ENCODE results near the gene ZC3H10. TPM values are rescaled to one million over a fixed set of nuclear protein-coding genes. Genes with fewer than 3 reads are reported as not detected.

The ZC3H10 gene
- total RNA-seq, 1 experiment from 2014 or later: 8.7 TPM

DNA sequence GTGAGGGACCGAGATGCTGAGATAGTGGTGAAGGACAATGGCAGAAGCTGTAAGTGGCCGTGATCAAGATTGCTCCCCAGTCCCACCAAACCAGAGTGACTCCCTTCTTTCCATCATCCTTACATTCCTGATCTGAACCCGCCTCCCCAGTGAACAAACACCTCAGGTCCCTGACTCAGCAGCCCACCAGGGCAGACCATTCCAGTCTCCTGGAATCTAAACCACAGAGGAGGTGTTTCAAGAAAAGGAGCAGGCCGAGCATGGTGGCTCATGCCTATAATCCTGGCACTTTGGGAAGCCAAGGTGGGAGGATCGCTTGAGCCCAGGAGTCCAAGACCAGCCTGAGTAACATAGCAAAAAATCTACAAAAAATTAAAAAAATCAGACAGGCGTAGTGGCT, 31.5 kb upstream of the ZC3H10 start:
- H3K36me3 ChIP-seq (ENCODE audit: control insufficient read depth in 1 of 2, insufficient read depth in 2 of 2, low read length in 2 of 2): peaks cover 10 to 22% of the 10 kb centered on the region in 2 experiments; a peak in 2 of 4 replicates
- ChIA-PET RAD21 (ENCODE audit: low non-redundant PET in 1 of 2, low total read pairs in 2 of 2, uncharacterized antibody in 2 of 2, unreplicated experiment in 2 of 2) (no interaction called here), POLR2A (interaction anchor here (1.3 kb wide), 1 partner anchor 18 kb away, joined by 6 read pairs; the partner anchor contains the start of gene PA2G4), CTCF (interaction anchor here (1.4 kb wide), 1 partner anchor 89 kb away, joined by 3 read pairs; the partner anchor contains the start of gene SUOX)
- no peak for DNase-seq (ENCODE audit: low read depth, low spot score)
- intact Hi-C loops (cut with micrococcal nuclease): no loop called here
- H2AFZ ChIP-seq (ENCODE audit: low read depth, low read length, poor library complexity, severe bottlenecking): no peak overlapping the region
- H3K27ac ChIP-seq (ENCODE audit: low read depth, low read length): no peak overlapping the region
- no peaks in the 10 kb centered on the region for H3K9me3 ChIP-seq (ENCODE audit: control insufficient read depth in 1 of 2, insufficient read depth in 1 of 2, low read depth in 1 of 2, low read length in 2 of 2)
- H4K20me1 ChIP-seq (ENCODE audit: insufficient read depth): no peaks in the 10 kb centered on the region
- peaks cover 2% of the 10 kb centered on the region; the same call in 1 of the 2 replicates for H3K79me2 ChIP-seq (ENCODE audit: insufficient read depth, low read length)
- peaks cover 8 to 16% of the 10 kb centered on the region in 2 experiments; a peak in 3 of 4 replicates for H3K4me1 ChIP-seq (ENCODE audit: control insufficient read depth in 1 of 2, insufficient read depth in 2 of 2, low read length in 2 of 2)
- TF ChIP-seq ZFX (IDR thresholded peaks at IDR 0.05): no peak
- no peak for TF ChIP-seq SRF (IDR thresholded peaks at IDR 0.05; ENCODE audit: low read depth)
- no peak for TF ChIP-seq CBX3 (IDR thresholded peaks at IDR 0.05; ENCODE audit: low read depth)
- no peak for TF ChIP-seq TCF7L2 (IDR thresholded peaks at IDR 0.05; ENCODE audit: borderline replicate concordance, extremely low read depth, insufficient read depth, insufficient read length)
- no peak for TF ChIP-seq SP1 (IDR thresholded peaks at IDR 0.05; ENCODE audit: low read depth)
- TF ChIP-seq, protein P1, sequence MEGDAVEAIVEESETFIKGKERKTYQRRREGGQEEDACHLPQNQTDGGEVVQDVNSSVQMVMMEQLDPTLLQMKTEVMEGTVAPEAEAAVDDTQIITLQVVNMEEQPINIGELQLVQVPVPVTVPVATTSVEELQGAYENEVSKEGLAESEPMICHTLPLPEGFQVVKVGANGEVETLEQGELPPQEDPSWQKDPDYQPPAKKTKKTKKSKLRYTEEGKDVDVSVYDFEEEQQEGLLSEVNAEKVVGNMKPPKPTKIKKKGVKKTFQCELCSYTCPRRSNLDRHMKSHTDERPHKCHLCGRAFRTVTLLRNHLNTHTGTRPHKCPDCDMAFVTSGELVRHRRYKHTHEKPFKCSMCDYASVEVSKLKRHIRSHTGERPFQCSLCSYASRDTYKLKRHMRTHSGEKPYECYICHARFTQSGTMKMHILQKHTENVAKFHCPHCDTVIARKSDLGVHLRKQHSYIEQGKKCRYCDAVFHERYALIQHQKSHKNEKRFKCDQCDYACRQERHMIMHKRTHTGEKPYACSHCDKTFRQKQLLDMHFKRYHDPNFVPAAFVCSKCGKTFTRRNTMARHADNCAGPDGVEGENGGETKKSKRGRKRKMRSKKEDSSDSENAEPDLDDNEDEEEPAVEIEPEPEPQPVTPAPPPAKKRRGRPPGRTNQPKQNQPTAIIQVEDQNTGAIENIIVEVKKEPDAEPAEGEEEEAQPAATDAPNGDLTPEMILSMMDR (IDR thresholded peaks at IDR 0.05 in 2 of 3, conservative IDR thresholded peaks at IDR 0.05 in 1 of 3; ENCODE audit: borderline replicate concordance in 1 of 3, insufficient read depth in 1 of 3, low read depth in 2 of 3, low read length in 2 of 3): no peak
- TF ChIP-seq CEBPB (IDR thresholded peaks at IDR 0.05; ENCODE audit: low read depth): no peak
- no peak for TF ChIP-seq YY1 (IDR thresholded peaks at IDR 0.05; ENCODE audit: extremely low read depth, insufficient replicate concordance, low read depth, low read length)
- no peak overlapping the region for H3K4me2 ChIP-seq (ENCODE audit: low read length)
- H3K4me3 ChIP-seq (replicated peaks in 1 of 2; ENCODE audit: low read depth in 1 of 2, low read length in 2 of 2): no peak overlapping the region
- no peaks in the 10 kb centered on the region for H3K27me3 ChIP-seq (ENCODE audit: insufficient read depth, low read length)
- H3K9me2 ChIP-seq (ENCODE audit: insufficient read depth): no peaks in the 10 kb centered on the region
- no peak for ATAC-seq
- BruUV-seq (replicated peaks): no TSS peak
- H3K9ac ChIP-seq (ENCODE audit: low read length): no peak overlapping the region
